GM23338 (cell line): ENCODE measurements around the gene LYZ.

Experiments used
- CTCF ChIP-seq, 2 experiments: fragments of 200-600 bp in 1 of 2; sonication (generic) in 1 of 2; conservative IDR thresholded peaks; 2 replicates each; pipeline versions ENCODE4 v1.5.1 to v1.6.1; 2016 to 2017; ENCODE audit warnings: antibody characterized with exemption in 2 of 2, low read depth in 2 of 2, mild to moderate bottlenecking in 2 of 2, moderate library complexity in 1 of 2
- EZH2 ChIP-seq: fragments of 200-600 bp; sonication (generic); IDR thresholded peaks from one replicate; pipeline ENCODE4 v1.8.0; 2017; ENCODE audit warnings: antibody characterized with exemption, mild to moderate bottlenecking, low read depth; ENCODE audit not compliant: unreplicated experiment
- TF ChIP-seq, protein P1 (sequence below): IDR thresholded peaks from one replicate; pipeline ENCODE4 v1.6.1; 2018; ENCODE audit warnings: antibody characterized with exemption; ENCODE audit not compliant: unreplicated experiment

DNA sequence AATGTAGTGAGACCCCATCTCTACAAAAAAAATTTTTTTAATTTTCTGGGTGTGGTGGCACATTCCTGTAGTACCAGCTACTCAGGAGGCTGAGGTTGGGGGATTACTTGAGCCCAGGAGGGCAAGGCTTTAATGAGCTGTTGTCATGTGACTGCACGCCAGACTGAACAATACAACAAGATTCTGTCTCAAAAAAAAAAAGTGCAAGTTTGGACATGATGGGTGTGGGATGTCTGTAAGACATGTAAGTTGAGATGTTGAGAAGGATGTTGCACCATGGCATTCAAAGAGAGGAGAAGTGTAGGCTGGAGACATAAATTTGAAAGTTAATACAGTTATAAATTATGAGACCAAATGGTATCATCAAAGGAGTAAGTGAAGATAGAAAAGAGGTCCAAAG is 34.9 kb downstream of the LYZ start:
- TF ChIP-seq CTCF (conservative IDR thresholded peaks at IDR 0.05; ENCODE audit: low read depth in 2 of 2), result no peak
- TF ChIP-seq EZH2, result no peak
- TF ChIP-seq, protein P1, sequence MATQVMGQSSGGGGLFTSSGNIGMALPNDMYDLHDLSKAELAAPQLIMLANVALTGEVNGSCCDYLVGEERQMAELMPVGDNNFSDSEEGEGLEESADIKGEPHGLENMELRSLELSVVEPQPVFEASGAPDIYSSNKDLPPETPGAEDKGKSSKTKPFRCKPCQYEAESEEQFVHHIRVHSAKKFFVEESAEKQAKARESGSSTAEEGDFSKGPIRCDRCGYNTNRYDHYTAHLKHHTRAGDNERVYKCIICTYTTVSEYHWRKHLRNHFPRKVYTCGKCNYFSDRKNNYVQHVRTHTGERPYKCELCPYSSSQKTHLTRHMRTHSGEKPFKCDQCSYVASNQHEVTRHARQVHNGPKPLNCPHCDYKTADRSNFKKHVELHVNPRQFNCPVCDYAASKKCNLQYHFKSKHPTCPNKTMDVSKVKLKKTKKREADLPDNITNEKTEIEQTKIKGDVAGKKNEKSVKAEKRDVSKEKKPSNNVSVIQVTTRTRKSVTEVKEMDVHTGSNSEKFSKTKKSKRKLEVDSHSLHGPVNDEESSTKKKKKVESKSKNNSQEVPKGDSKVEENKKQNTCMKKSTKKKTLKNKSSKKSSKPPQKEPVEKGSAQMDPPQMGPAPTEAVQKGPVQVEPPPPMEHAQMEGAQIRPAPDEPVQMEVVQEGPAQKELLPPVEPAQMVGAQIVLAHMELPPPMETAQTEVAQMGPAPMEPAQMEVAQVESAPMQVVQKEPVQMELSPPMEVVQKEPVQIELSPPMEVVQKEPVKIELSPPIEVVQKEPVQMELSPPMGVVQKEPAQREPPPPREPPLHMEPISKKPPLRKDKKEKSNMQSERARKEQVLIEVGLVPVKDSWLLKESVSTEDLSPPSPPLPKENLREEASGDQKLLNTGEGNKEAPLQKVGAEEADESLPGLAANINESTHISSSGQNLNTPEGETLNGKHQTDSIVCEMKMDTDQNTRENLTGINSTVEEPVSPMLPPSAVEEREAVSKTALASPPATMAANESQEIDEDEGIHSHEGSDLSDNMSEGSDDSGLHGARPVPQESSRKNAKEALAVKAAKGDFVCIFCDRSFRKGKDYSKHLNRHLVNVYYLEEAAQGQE, result no peak
